Activated naive CD4-positive, alpha-beta T cell treated with anti-CD3 and anti-CD28 coated beads for 36 hours (primary cell): Measurements from ENCODE around the gene ZBTB20. TPM values are rescaled to one million over a fixed set of nuclear protein-coding genes. Genes with fewer than 3 reads are reported as not detected.

ENCODE experiments used
- CTCF ChIA-PET: fragments of 350-600 bp; sonication (Branson Sonifier 250); formaldehyde crosslinking; loops from one replicate; lab custom pipeline; 2021; ENCODE audit warnings: antibody characterized with exemption; lab: Charles Lee
- DNase-seq: peaks from one replicate; pipeline ENCODE4 v3.0.0-alpha.2; 2020
- H3K27ac Mint-ChIP-seq: one replicate; pipeline ENCODE4 v1.8.0; 2021; ENCODE audit warnings: mild to moderate bottlenecking, mixed read lengths
- H3K27me3 Mint-ChIP-seq: one replicate; pipeline ENCODE4 v1.8.0; 2021; ENCODE audit warnings: low read depth, mixed read lengths
- H3K36me3 Mint-ChIP-seq: one replicate; pipeline ENCODE4 v1.8.0; 2021; ENCODE audit warnings: low read depth, mixed read lengths
- H3K4me1 Mint-ChIP-seq: one replicate; pipeline ENCODE4 v1.8.0; 2021; ENCODE audit warnings: low read depth, mixed read lengths
- H3K4me3 Mint-ChIP-seq: one replicate; pipeline ENCODE4 v1.8.0; 2021; ENCODE audit warnings: mild to moderate bottlenecking, moderate library complexity, mixed read lengths
- H3K9me3 Mint-ChIP-seq: one replicate; pipeline ENCODE4 v1.8.0; 2021; ENCODE audit warnings: mixed read lengths
- intact Hi-C: fragments of 100-400 bp; cut with micrococcal nuclease; formaldehyde crosslinking; loops from one replicate; pipeline ENCODE4 v1.15.1; 2023
- total RNA-seq, 2 experiments: library from RNA; stranded (reverse); gene quantifications; one replicate each; pipeline ENCODE4 v1.2.3, GENCODE V29; 2021

ZBTB20 gene
- total RNA-seq, 2 experiments from 2014 or later, result 4.5 to 4.7 TPM

GRCh38 chr3:114350690-114351089 is 796.4 kb downstream of the ZBTB20 start:
- CTCF ChIA-PET, result no interaction called here
- H3K27ac Mint-ChIP-seq, result no peak overlapping the region
- H3K9me3 Mint-ChIP-seq, result no peaks in the 10 kb centered on the region
- H3K36me3 Mint-ChIP-seq, result peaks cover 8% of the 10 kb centered on the region
- H3K4me3 Mint-ChIP-seq, result no peak overlapping the region
- H3K27me3 Mint-ChIP-seq, result no peaks in the 10 kb centered on the region
- DNase-seq, result no peak
- intact Hi-C loops, result no loop called here
- H3K4me1 Mint-ChIP-seq, result no peaks in the 10 kb centered on the region

GRCh38 chr3:114350271-114350670 is 796.8 kb downstream of the ZBTB20 start:
- intact Hi-C loops, result no loop called here
- Mint-ChIP-seq H3K27me3 (no peaks in the 10 kb centered on the region), H3K9me3 (no peaks in the 10 kb centered on the region), H3K36me3 (peaks cover 8% of the 10 kb centered on the region), H3K4me1 (no peaks in the 10 kb centered on the region), H3K27ac (no peak overlapping the region), H3K4me3 (no peak overlapping the region)
- no peak for DNase-seq
- CTCF ChIA-PET, result no interaction called here

GRCh38 chr3:114344492-114344891 is 802.6 kb downstream of the ZBTB20 start:
- Mint-ChIP-seq H3K27ac (no peak overlapping the region), H3K9me3 (no peaks in the 10 kb centered on the region), H3K36me3 (peaks cover 6% of the 10 kb centered on the region), H3K4me3 (no peak overlapping the region), H3K4me1 (no peaks in the 10 kb centered on the region), H3K27me3 (no peaks in the 10 kb centered on the region)
- CTCF ChIA-PET, result interaction anchor here (1.4 kb wide), 1 partner anchor 193 kb away, joined by 3 read pairs; no protein-coding TSS in a partner anchor
- intact Hi-C loops, result no loop called here
- DNase-seq, result no peak

GRCh38 chr3:114338651-114339357 is 808.3 kb downstream of the ZBTB20 start:
- Mint-ChIP-seq H3K27ac (no peak overlapping the region), H3K9me3 (no peaks in the 10 kb centered on the region), H3K4me3 (no peak overlapping the region), H3K36me3 (peaks cover 6% of the 10 kb centered on the region), H3K4me1 (peaks cover 12% of the 10 kb centered on the region), H3K27me3 (no peaks in the 10 kb centered on the region)
- CTCF ChIA-PET, result no interaction called here
- intact Hi-C loops, result no loop called here
- no peak for DNase-seq

- intact Hi-C loops, result loop anchor here (1.0 kb wide), 2 partner anchors 46 to 185 kb away; no protein-coding TSS in a partner anchor
- CTCF ChIA-PET, result interaction anchor here (0.9 to 2.4 kb wide), 4 partner anchors 12 to 46 kb away, joined by 3 to 14 read pairs (median 7); no protein-coding TSS in a partner anchor
- H3K9me3 Mint-ChIP-seq, result no peaks in the 10 kb centered on the region
- peaks cover 18% of the 10 kb centered on the region for H3K4me1 Mint-ChIP-seq
- H3K36me3 Mint-ChIP-seq, result peaks cover 10% of the 10 kb centered on the region
- H3K4me3 Mint-ChIP-seq, result no peak overlapping the region
- no peak for DNase-seq
- no peak overlapping the region for H3K27ac Mint-ChIP-seq
- no peaks in the 10 kb centered on the region for H3K27me3 Mint-ChIP-seq
These were observed 810.2 kb downstream of the ZBTB20 start for GRCh38 chr3:114336857-114337256.

GRCh38 chr3:114336122-114336697 is 810.9 kb downstream of the ZBTB20 start:
- intact Hi-C loops, result loop anchor here (1.0 kb wide), 2 partner anchors 45 to 184 kb away; no protein-coding TSS in a partner anchor
- H3K4me1 Mint-ChIP-seq, result peaks cover 18% of the 10 kb centered on the region
- CTCF ChIA-PET, result interaction anchor here (0.6 to 2.4 kb wide), 9 partner anchors 11 to 185 kb away, joined by 3 to 14 read pairs (median 4); no protein-coding TSS in a partner anchor

GRCh38 chr3:114333923-114334240 is 813.2 kb downstream of the ZBTB20 start:
- Mint-ChIP-seq H3K27ac (peak overlapping the region; percentile 90), H3K4me3 (no peak overlapping the region), H3K9me3 (no peaks in the 10 kb centered on the region), H3K36me3 (peaks cover 10% of the 10 kb centered on the region), H3K27me3 (no peaks in the 10 kb centered on the region), H3K4me1 (peaks cover 31% of the 10 kb centered on the region)
- DNase-seq, result no peak
- intact Hi-C loops, result no loop called here
- CTCF ChIA-PET, result interaction anchor here (0.6 to 1.0 kb wide), 2 partner anchors 10 to 94 kb away, joined by 3 read pairs; no protein-coding TSS in a partner anchor

More at GRCh38 chr3:114336122-114336697, 810.9 kb downstream of the ZBTB20 start:
- no peak overlapping the region for H3K27ac Mint-ChIP-seq
- H3K9me3 Mint-ChIP-seq, result no peaks in the 10 kb centered on the region
- no peak for DNase-seq
- H3K36me3 Mint-ChIP-seq, result peaks cover 10% of the 10 kb centered on the region
- H3K4me3 Mint-ChIP-seq, result no peak overlapping the region
- H3K27me3 Mint-ChIP-seq, result no peaks in the 10 kb centered on the region

GRCh38 chr3:114333180-114333922 is 813.7 kb downstream of the ZBTB20 start:
- CTCF ChIA-PET, result interaction anchor here (0.6 kb wide), 1 partner anchor 94 kb away, joined by 3 read pairs; no protein-coding TSS in a partner anchor
- Mint-ChIP-seq H3K36me3 (peaks cover 9% of the 10 kb centered on the region), H3K27me3 (no peaks in the 10 kb centered on the region), H3K4me3 (no peak overlapping the region), H3K4me1 (peaks cover 36% of the 10 kb centered on the region), H3K27ac (peak overlapping the region; percentile 90), H3K9me3 (no peaks in the 10 kb centered on the region)
- no peak for DNase-seq
- intact Hi-C loops, result no loop called here

- Mint-ChIP-seq H3K9me3 (no peaks in the 10 kb centered on the region), H3K36me3 (peaks cover 9% of the 10 kb centered on the region), H3K27me3 (no peaks in the 10 kb centered on the region), H3K4me3 (no peak overlapping the region), H3K27ac (peak overlapping the region; percentile 90), H3K4me1 (peaks cover 40% of the 10 kb centered on the region)
- no peak for DNase-seq
- intact Hi-C loops, result loop anchor here (1.0 kb wide), 2 partner anchors 8 to 22 kb away; no protein-coding TSS in a partner anchor
- CTCF ChIA-PET, result interaction anchor here (1.0 to 1.7 kb wide), 2 partner anchors 11 to 180 kb away, joined by 3 read pairs; no protein-coding TSS in a partner anchor
These were observed 814.5 kb downstream of the ZBTB20 start for GRCh38 chr3:114332342-114333179.

- intact Hi-C loops, result loop anchor here (1.0 kb wide), 2 partner anchors 7 to 21 kb away; no protein-coding TSS in a partner anchor
- peaks cover 46% of the 10 kb centered on the region for H3K4me1 Mint-ChIP-seq
These were observed 815.4 kb downstream of the ZBTB20 start for GRCh38 chr3:114331710-114332109.

GRCh38 chr3:114331007-114331406 is 816.1 kb downstream of the ZBTB20 start:
- H3K27me3 Mint-ChIP-seq, result no peaks in the 10 kb centered on the region
- no peak for DNase-seq
- peaks cover 45% of the 10 kb centered on the region for H3K4me1 Mint-ChIP-seq
- peaks cover 9% of the 10 kb centered on the region for H3K36me3 Mint-ChIP-seq
- peak overlapping the region; percentile 90 for H3K27ac Mint-ChIP-seq
- H3K9me3 Mint-ChIP-seq, result no peaks in the 10 kb centered on the region
- H3K4me3 Mint-ChIP-seq, result no peak overlapping the region
- CTCF ChIA-PET, result interaction anchor here (1.2 to 1.7 kb wide), 2 partner anchors 19 to 178 kb away, joined by 3 read pairs; no protein-coding TSS in a partner anchor
- intact Hi-C loops, result no loop called here

More at GRCh38 chr3:114331710-114332109, 815.4 kb downstream of the ZBTB20 start:
- CTCF ChIA-PET, result interaction anchor here (1.0 to 1.7 kb wide), 3 partner anchors 10 to 179 kb away, joined by 3 read pairs; no protein-coding TSS in a partner anchor
- Mint-ChIP-seq H3K27ac (peak overlapping the region; percentile 90), H3K36me3 (peaks cover 9% of the 10 kb centered on the region), H3K9me3 (no peaks in the 10 kb centered on the region), H3K4me3 (no peak overlapping the region), H3K27me3 (no peaks in the 10 kb centered on the region)
- DNase-seq, result no peak
